GM18909 (cell line): ENCODE data around the gene RPTOR.

ENCODE experiments used
- ATAC-seq: cut with Tn5 transposase; IDR thresholded peaks from one replicate; pipeline ENCODE4 v1.9.1; 2021; ENCODE audit warnings: mild to moderate bottlenecking; ENCODE audit not compliant: unreplicated experiment, poor library complexity

The RPTOR gene

GRCh38 chr17:80876950-80877728, 332.5 kb downstream of the RPTOR start:
- ATAC-seq, result peak; percentile 89

DNA sequence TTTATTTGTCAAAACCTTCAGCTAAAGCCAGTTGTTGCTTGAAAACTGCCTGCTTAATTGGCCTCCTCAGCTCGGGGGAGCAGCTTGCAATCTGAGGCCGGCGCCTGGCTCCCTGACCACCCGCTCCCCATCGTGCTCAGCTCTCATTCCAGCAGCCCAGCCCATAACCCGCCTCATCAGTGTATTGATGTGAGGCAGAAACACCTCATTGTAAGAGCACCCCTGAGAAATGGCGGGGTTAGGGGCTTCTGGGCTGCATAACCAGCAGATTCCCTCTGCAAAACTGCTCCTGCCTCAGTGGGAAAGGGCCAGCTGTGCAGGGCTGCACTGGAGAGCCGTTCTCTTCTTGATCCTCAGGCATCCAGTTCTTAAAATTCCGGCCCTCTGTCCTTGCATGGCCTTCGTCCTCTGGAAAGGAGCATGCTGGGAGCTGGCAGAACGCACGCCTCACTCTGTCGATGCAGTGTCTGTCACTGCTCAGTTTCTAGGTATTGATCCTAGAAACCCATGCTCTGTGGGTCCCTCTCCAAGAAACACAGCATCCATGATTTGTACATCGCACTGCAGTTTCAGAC, 333.2 kb downstream of the RPTOR start:
- ATAC-seq, result no peak

GRCh38 chr17:80878876-80879722, 334.5 kb downstream of the RPTOR start:
- no peak for ATAC-seq

DNA sequence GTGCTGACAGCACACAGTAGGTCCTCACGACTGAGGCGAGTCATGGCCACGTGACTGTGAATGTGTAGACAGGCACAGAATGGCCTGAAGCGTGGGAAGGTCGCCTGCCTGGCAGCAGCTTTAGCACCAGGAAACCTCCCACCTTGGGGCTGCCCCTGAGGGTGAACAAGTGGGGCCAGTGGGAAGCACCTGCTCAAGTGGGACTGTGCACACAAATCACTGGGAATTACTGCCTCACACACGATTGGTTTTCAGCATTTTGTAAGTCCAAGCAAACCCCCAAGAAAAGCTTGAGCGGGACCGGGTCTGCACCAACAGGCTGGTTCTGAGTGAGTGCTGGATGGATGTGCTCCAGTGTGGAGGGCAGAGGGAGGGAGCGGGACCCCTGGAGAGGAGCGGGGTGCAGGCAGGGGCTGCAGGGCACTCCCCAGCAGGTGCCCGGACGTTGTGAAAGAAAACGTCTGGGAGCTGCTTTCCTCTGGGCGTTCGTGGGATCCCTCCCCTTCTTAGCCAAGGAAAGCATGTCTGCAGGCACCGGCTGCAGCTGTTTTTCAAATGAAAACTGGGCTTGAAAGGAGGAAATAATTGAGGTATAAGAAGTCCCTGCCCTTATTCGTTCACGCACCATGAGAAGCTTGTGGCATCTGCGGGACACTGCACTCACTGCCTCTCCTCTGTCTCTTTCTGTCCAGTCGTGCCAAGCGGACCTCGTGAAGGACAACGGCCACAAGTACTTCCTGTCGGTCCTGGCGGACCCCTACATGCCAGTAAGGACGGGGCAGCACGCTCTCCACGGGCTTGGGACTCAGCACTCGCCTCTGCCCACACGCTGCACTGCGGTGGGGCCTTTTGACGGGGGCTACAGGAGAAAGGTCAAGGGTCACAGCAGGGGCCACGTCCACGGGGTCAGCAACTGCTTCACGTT, 335.3 kb downstream of the RPTOR start:
- no peak for ATAC-seq

- no peak for ATAC-seq
Measured at GRCh38 chr17:80880648-80880985, 336.0 kb downstream of the RPTOR start.

DNA sequence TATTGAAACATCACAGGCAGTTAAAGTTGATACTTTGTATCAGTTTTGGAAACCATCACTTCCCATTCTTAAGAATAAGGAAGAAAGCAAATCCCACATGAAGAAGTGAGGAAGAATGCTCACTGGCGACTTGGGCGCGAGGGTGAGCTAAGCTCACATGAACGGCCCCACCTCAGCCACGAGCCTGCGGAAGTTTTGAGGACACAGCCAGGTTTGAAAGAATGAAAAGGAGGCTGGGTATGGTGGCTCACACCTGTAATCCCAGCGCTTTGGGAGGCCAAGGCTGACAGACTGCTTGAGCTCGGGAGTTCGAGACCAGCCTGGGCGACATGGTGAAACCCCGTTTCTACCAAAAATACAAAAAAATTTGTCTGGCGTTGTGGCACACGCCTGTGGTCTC, 336.7 kb downstream of the RPTOR start:
- ATAC-seq, result no peak

GRCh38 chr17:80882323-80882722, 337.7 kb downstream of the RPTOR start:
- no peak for ATAC-seq

- no peak for ATAC-seq
Measured at GRCh38 chr17:80882926-80883685, 338.5 kb downstream of the RPTOR start.

GRCh38 chr17:80883831-80884735, 339.4 kb downstream of the RPTOR start:
- no peak for ATAC-seq

- ATAC-seq, result no peak
Measured at GRCh38 chr17:80884811-80885210, 340.2 kb downstream of the RPTOR start.

DNA sequence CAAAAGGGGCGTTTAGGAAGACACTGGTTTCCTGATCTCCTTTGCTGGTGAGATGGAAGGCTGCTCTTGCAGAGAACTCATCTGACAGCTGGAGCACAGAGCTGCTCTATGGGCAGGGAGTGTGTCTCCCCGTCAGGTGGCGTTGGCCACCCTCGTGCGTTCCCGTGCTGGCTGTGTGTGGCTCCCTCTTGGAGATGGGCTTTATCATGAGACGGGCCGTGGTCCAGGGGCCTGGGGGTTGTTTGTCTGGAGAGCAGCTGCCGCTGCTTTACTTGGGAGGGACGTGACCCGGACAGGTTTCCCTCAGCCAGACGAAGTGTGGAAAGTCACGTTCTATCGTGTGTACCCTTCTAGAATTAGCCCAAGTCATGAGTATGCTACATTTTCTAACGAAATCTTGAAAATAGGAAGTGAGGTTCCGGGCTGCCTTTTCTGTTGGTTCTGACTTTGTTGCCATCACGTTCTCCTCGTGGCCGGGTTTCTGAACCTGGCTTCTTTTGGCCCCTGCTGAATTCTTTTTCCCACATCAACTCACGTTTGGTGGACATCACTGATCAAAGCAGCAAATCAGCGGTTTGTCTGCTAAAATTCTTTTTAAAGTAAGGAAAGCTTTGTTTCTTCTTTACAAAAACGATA, 341.4 kb downstream of the RPTOR start:
- ATAC-seq, result no peak

DNA sequence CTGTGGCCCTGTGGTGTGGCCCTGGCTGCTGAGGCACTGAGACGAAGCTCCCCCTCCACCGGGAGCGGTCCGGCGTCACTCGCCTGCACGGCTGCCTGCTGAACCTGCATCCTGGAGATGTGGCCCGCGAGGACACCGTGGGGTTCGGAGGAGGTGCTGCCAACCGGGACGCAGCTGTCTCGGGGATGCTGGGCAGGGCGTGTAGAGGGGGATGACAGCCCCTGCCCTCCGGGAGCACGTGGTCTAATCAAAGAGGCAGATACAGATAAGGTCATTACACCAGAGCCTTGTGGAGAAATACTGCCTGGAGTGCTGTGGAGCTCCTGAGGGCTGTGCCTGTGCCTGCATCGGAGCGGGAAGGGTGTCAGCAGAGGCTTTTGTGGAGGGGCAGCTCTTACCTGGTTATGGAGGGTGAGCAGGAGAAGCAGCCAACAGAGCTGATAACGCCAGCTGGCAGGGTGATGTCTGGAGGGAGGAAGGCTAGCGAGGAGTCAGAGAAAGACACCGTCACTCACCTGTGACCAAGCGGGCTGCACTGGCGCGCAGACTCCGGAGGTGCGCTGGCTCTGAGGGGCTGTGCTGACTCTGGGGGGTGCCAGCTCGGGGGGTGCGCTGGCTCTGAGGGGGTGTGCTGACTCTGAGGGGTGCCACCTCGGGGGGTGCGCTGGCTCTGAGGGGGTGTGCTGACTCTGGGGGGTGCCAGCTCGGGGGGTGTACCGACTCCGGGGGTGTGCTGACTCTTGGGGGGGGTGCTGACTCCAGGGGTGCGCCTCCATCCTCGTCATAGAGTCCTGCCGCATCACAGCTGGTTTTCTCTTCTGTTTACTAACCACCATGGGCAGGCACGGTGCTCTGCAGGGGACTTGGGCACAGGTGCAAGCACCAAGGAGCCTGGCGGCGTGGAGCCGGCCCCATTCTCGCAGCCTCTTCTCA, 342.3 kb downstream of the RPTOR start:
- no peak for ATAC-seq

- no peak for ATAC-seq
Measured at GRCh38 chr17:80887639-80888175, 343.1 kb downstream of the RPTOR start.

GRCh38 chr17:80888276-80889160, 343.9 kb downstream of the RPTOR start:
- ATAC-seq, result no peak

- ATAC-seq, result no peak
Measured at GRCh38 chr17:80889231-80890195, 344.9 kb downstream of the RPTOR start.
